Large intestine (tissue), 3 donors: ENCODE data around the gene TCEA3. TPM values are rescaled to one million over a fixed set of nuclear protein-coding genes. Genes with fewer than 3 reads are reported as not detected.
A peak's percentile ranks its signal among the peaks of the same experiment; 100 is the strongest.

Experiments
- DNase-seq, 2 donors: peaks; one replicate each; pipeline versions ENCODE4 v3.0.0 to v3.0.0-alpha.2; 2013
- H3K27ac ChIP-seq: one replicate; pipeline ENCODE4 v1.5.1; 2013; ENCODE audit warnings: low read length
- H3K27me3 ChIP-seq: 2 replicates; pipeline ENCODE4 v1.6.1; 2013; ENCODE audit warnings: low read length; ENCODE audit not compliant: control insufficient read depth, insufficient read depth
- H3K36me3 ChIP-seq: 2 replicates; pipeline ENCODE4 v1.6.1; 2013; ENCODE audit warnings: low read length; ENCODE audit not compliant: control insufficient read depth, insufficient read depth
- H3K4me1 ChIP-seq: one replicate; pipeline ENCODE4 v1.6.1; 2013; ENCODE audit warnings: low read length; ENCODE audit not compliant: control insufficient read depth, insufficient read depth
- H3K4me3 ChIP-seq: one replicate; pipeline ENCODE4 v1.5.1; 2013; ENCODE audit warnings: low read length
- H3K9me3 ChIP-seq: one replicate; pipeline ENCODE4 v1.6.1; 2013; ENCODE audit warnings: mild to moderate bottlenecking, low read depth, low read length, moderate library complexity; ENCODE audit not compliant: control insufficient read depth
- WGBS: methylation state at CpG from one replicate; pipeline ENCODE4 v1.1.5; 2013; ENCODE audit warnings: low lambda C conversion rate; ENCODE audit not compliant: insufficient coverage; 5-methylcytosine and 5-hydroxymethylcytosine counted together
- polyA plus RNA-seq: library from polyadenylated mRNA; unstranded; fragments of 120-200 nt; gene quantifications from one replicate; pipeline ENCODE4 v1.2.1, GENCODE V29; 2013

Gene TCEA3
- polyA plus RNA-seq, 1 donor, result 29.4 TPM

- Histone ChIP-seq H3K4me3 (no peak overlapping the region), H3K4me1 (peaks cover 2% of the 10 kb centered on the region), H3K36me3 (peaks cover 9% of the 10 kb centered on the region), H3K27me3 (no peaks in the 10 kb centered on the region), H3K27ac (peak overlapping the region; percentile 6), H3K9me3 (peaks cover 4% of the 10 kb centered on the region)
- DNase-seq, result peak; percentile 48 to 51
- 67% methylated on average over 1 of the region's 7 CpGs for WGBS
Measured at GRCh38 chr1:23394684-23395083, 29.9 kb downstream of the TCEA3 start.

- 100% methylated on average over 1 of the region's 4 CpGs for WGBS
- H3K9me3 ChIP-seq, result peaks cover 4% of the 10 kb centered on the region
- no peak overlapping the region for H3K4me3 ChIP-seq
- DNase-seq, result no peak
- H3K36me3 ChIP-seq, result peaks cover 9% of the 10 kb centered on the region
- peak overlapping the region; percentile 36 for H3K27ac ChIP-seq
- no peaks in the 10 kb centered on the region for H3K27me3 ChIP-seq
- H3K4me1 ChIP-seq, result peaks cover 2% of the 10 kb centered on the region
Measured at GRCh38 chr1:23394181-23394580, 30.4 kb downstream of the TCEA3 start.

- DNase-seq, result no peak
- peaks cover 9% of the 10 kb centered on the region for H3K36me3 ChIP-seq
- no peak overlapping the region for H3K4me3 ChIP-seq
- WGBS, result no CpG with 5 or more reads among the region's 15 CpGs
- H3K27me3 ChIP-seq, result no peaks in the 10 kb centered on the region
- peaks cover 4% of the 10 kb centered on the region for H3K9me3 ChIP-seq
- H3K27ac ChIP-seq, result peak overlapping the region; percentile 36
- H3K4me1 ChIP-seq, result peaks cover 2% of the 10 kb centered on the region
Measured at GRCh38 chr1:23393706-23394105, 30.8 kb downstream of the TCEA3 start.

- Histone ChIP-seq H3K4me3 (no peak overlapping the region), H3K36me3 (peaks cover 6% of the 10 kb centered on the region), H3K9me3 (peaks cover 4% of the 10 kb centered on the region), H3K4me1 (peaks cover 2% of the 10 kb centered on the region), H3K27ac (no peak overlapping the region), H3K27me3 (no peaks in the 10 kb centered on the region)
- no peak for DNase-seq
- 67% methylated on average over 1 of the region's 2 CpGs for WGBS
Measured at GRCh38 chr1:23392125-23392855, 32.3 kb downstream of the TCEA3 start.

- H3K27me3 ChIP-seq, result no peaks in the 10 kb centered on the region
- H3K4me3 ChIP-seq, result no peak overlapping the region
- peaks cover 2% of the 10 kb centered on the region for H3K4me1 ChIP-seq
- WGBS, result no CpG with 5 or more reads among the region's 9 CpGs
- H3K36me3 ChIP-seq, result no peaks in the 10 kb centered on the region
- H3K9me3 ChIP-seq, result peaks cover 4% of the 10 kb centered on the region
- no peak for DNase-seq
- no peak overlapping the region for H3K27ac ChIP-seq
Measured at GRCh38 chr1:23389837-23390321, 34.7 kb downstream of the TCEA3 start.

GRCh38 chr1:23387494-23387893 lies 37.1 kb downstream of the TCEA3 start:
- no peak for DNase-seq
- Histone ChIP-seq H3K27me3 (no peaks in the 10 kb centered on the region), H3K4me3 (no peak overlapping the region), H3K27ac (no peak overlapping the region), H3K36me3 (peaks cover 2% of the 10 kb centered on the region), H3K9me3 (peaks cover 3% of the 10 kb centered on the region), H3K4me1 (no peaks in the 10 kb centered on the region)
- no CpG with 5 or more reads among the region's 8 CpGs for WGBS

- H3K27me3 ChIP-seq, result no peaks in the 10 kb centered on the region
- H3K27ac ChIP-seq, result no peak overlapping the region
- no peak for DNase-seq
- H3K9me3 ChIP-seq, result no peaks in the 10 kb centered on the region
- no CpG with 5 or more reads among the region's 14 CpGs for WGBS
- H3K4me3 ChIP-seq, result no peak overlapping the region
- H3K36me3 ChIP-seq, result peaks cover 3% of the 10 kb centered on the region
- peaks cover 11% of the 10 kb centered on the region for H3K4me1 ChIP-seq
Measured at GRCh38 chr1:23385119-23385621, 39.4 kb downstream of the TCEA3 start.

- no peak overlapping the region for H3K4me3 ChIP-seq
- peaks cover 3% of the 10 kb centered on the region for H3K36me3 ChIP-seq
- no peaks in the 10 kb centered on the region for H3K27me3 ChIP-seq
- H3K27ac ChIP-seq, result no peak overlapping the region
- peak in 1 of 2 donors; percentile 39 for DNase-seq
- H3K9me3 ChIP-seq, result no peaks in the 10 kb centered on the region
- peaks cover 11% of the 10 kb centered on the region for H3K4me1 ChIP-seq
- WGBS, result no CpG with 5 or more reads among the region's 11 CpGs
Measured at GRCh38 chr1:23384312-23385058, 40.1 kb downstream of the TCEA3 start.

GRCh38 chr1:23383577-23384311 lies 40.8 kb downstream of the TCEA3 start:
- WGBS, result no CpG with 5 or more reads among the region's 8 CpGs
- peaks cover 11% of the 10 kb centered on the region for H3K4me1 ChIP-seq
- H3K27ac ChIP-seq, result no peak overlapping the region
- H3K36me3 ChIP-seq, result peaks cover 3% of the 10 kb centered on the region
- no peaks in the 10 kb centered on the region for H3K27me3 ChIP-seq
- DNase-seq, result no peak
- no peaks in the 10 kb centered on the region for H3K9me3 ChIP-seq
- H3K4me3 ChIP-seq, result no peak overlapping the region
